CD4-positive, alpha-beta T cell treated with Interleukin-1 beta for 1 hour (primary cell): Measurements from ENCODE around the gene TMEM18.
"Not testable (repeated sequence)": the region's sequence is repeated elsewhere in the genome, so short reads cannot be mapped to it uniquely, and the experiment has no call there.

ENCODE experiments used
- DNase-seq, 2 donors: peaks; one replicate each; pipeline ENCODE4 v3.0.0-alpha.2; 2020 to 2022

Gene TMEM18

GRCh38 chr2:692767-693166 is 15.6 kb upstream of the TMEM18 start:
- no peak for DNase-seq

- DNase-seq = no peak
Observed at GRCh38 chr2:691821-692761, 14.9 kb upstream of the TMEM18 start.

GRCh38 chr2:690799-691198 is 13.6 kb upstream of the TMEM18 start:
- DNase-seq = no peak

GRCh38 chr2:689877-690510 is 12.8 kb upstream of the TMEM18 start:
- no peak for DNase-seq

GRCh38 chr2:689237-689636 is 12.0 kb upstream of the TMEM18 start:
- no peak for DNase-seq

- DNase-seq = no peak
Observed at GRCh38 chr2:688504-689076, 11.4 kb upstream of the TMEM18 start.

- no peak for DNase-seq
Observed at GRCh38 chr2:685421-685820, 8.2 kb upstream of the TMEM18 start.

GRCh38 chr2:684913-685312 is 7.7 kb upstream of the TMEM18 start:
- DNase-seq = not testable (repeated sequence)

GRCh38 chr2:682226-682625 is 5.0 kb upstream of the TMEM18 start:
- no peak for DNase-seq

- no peak for DNase-seq
Observed at GRCh38 chr2:681312-681711, 4.1 kb upstream of the TMEM18 start.

GRCh38 chr2:680496-680895 is 3.3 kb upstream of the TMEM18 start:
- DNase-seq = no peak

GRCh38 chr2:678964-679363 is 1.8 kb upstream of the TMEM18 start:
- DNase-seq = no peak

GRCh38 chr2:677959-678550 is 849 bp upstream of the TMEM18 start:
- peak in 1 of 2 donors; percentile 9 for DNase-seq

GRCh38 chr2:676647-677055 is 555 bp downstream of the TMEM18 start:
- peak; percentile 97 to 98 for DNase-seq

GRCh38 chr2:675982-676646 is 1.1 kb downstream of the TMEM18 start:
- DNase-seq = peak in 1 of 2 donors; percentile 41

- no peak for DNase-seq
Observed at GRCh38 chr2:675460-675859, 1.7 kb downstream of the TMEM18 start.

GRCh38 chr2:675051-675450 is 2.2 kb downstream of the TMEM18 start:
- DNase-seq = no peak

- no peak for DNase-seq
Observed at GRCh38 chr2:674321-674985, 2.8 kb downstream of the TMEM18 start.

- no peak for DNase-seq
Observed at GRCh38 chr2:673615-674320, 3.4 kb downstream of the TMEM18 start.

- no peak for DNase-seq
Observed at GRCh38 chr2:673016-673415, 4.2 kb downstream of the TMEM18 start.

GRCh38 chr2:672606-672905 is 4.7 kb downstream of the TMEM18 start:
- no peak for DNase-seq
